Astrocyte (in vitro differentiated cells and primary cell): ENCODE data around the gene ULK2. TPM values are rescaled to one million over a fixed set of nuclear protein-coding genes. Genes with fewer than 3 reads are reported as not detected.

Experiments used
- DNase-seq: peaks from one replicate; pipeline ENCODE4 v3.0.0-alpha.2; 2010; ENCODE audit warnings: low read depth
- FAIRE-seq: peaks from 2 replicates; lab custom pipeline; 2011; peaks lifted over from hg19 to GRCh38; lab: Jason Lieb, UNC
- H2AFZ ChIP-seq: 2 replicates; pipeline ENCODE4 v1.6.0; 2012; ENCODE audit warnings: low read depth, low read length, inconsistent platforms
- H3K27ac ChIP-seq: 2 replicates; pipeline ENCODE4 v1.5.1; 2011; ENCODE audit warnings: low read depth, low read length, inconsistent platforms
- H3K27me3 ChIP-seq: 2 replicates; pipeline ENCODE4 v1.6.0; 2011; ENCODE audit warnings: low read length, inconsistent platforms; ENCODE audit not compliant: insufficient read depth
- H3K36me3 ChIP-seq: 2 replicates; pipeline ENCODE4 v1.5.1; 2011; ENCODE audit warnings: low read length, inconsistent platforms; ENCODE audit not compliant: insufficient read depth
- H3K4me1 ChIP-seq: 2 replicates; pipeline ENCODE4 v1.5.1; 2011; ENCODE audit warnings: low read length, inconsistent platforms; ENCODE audit not compliant: insufficient read depth
- H3K4me2 ChIP-seq: 2 replicates; pipeline ENCODE4 v1.6.0; 2012; ENCODE audit warnings: low read length, inconsistent platforms
- H3K4me3 ChIP-seq: 2 replicates; pipeline ENCODE4 v1.5.1; 2011; ENCODE audit warnings: low read depth, mild to moderate bottlenecking, low read length, inconsistent platforms; ENCODE audit not compliant: insufficient read depth
- H3K79me2 ChIP-seq: 2 replicates; pipeline ENCODE4 v1.6.0; 2012; ENCODE audit warnings: mild to moderate bottlenecking, low read length, inconsistent platforms; ENCODE audit not compliant: insufficient read depth
- H3K9ac ChIP-seq: 2 replicates; pipeline ENCODE4 v1.6.0; 2012; ENCODE audit warnings: mild to moderate bottlenecking, low read length, inconsistent platforms
- H3K9me3 ChIP-seq: 2 replicates; pipeline ENCODE4 v1.5.1; 2012; ENCODE audit warnings: low read depth, mild to moderate bottlenecking, low read length, inconsistent platforms; ENCODE audit not compliant: insufficient read depth
- H4K20me1 ChIP-seq: 2 replicates; pipeline ENCODE4 v1.6.0; 2012; ENCODE audit warnings: low read length, inconsistent platforms; ENCODE audit not compliant: insufficient read depth
- H3K27ac Mint-ChIP-seq: one replicate; pipeline ENCODE4 v1.8.0; 2021; ENCODE audit warnings: mild to moderate bottlenecking, mixed read lengths; ENCODE audit not compliant: unreplicated experiment
- H3K27me3 Mint-ChIP-seq: one replicate; pipeline ENCODE4 v1.8.0; 2021; ENCODE audit warnings: low read depth, mixed read lengths; ENCODE audit not compliant: unreplicated experiment
- H3K36me3 Mint-ChIP-seq: one replicate; pipeline ENCODE4 v1.8.0; 2021; ENCODE audit warnings: low read depth, mixed read lengths; ENCODE audit not compliant: unreplicated experiment
- H3K4me1 Mint-ChIP-seq: one replicate; pipeline ENCODE4 v1.8.0; 2021; ENCODE audit warnings: low read depth, mixed read lengths; ENCODE audit not compliant: unreplicated experiment
- H3K4me3 Mint-ChIP-seq: one replicate; pipeline ENCODE4 v1.8.0; 2021; ENCODE audit warnings: mild to moderate bottlenecking, moderate library complexity, mixed read lengths; ENCODE audit not compliant: unreplicated experiment
- H3K9me3 Mint-ChIP-seq: one replicate; pipeline ENCODE4 v1.8.0; 2021; ENCODE audit warnings: mild to moderate bottlenecking, mixed read lengths; ENCODE audit not compliant: unreplicated experiment
- CTCF ChIP-seq: IDR thresholded peaks from 2 replicates; pipeline ENCODE4 v1.5.1; 2011; ENCODE audit warnings: low read depth, mild to moderate bottlenecking, inconsistent platforms, low read length, moderate library complexity; ENCODE audit not compliant: insufficient read depth
- EZH2 ChIP-seq: IDR thresholded peaks from 2 replicates; pipeline ENCODE4 v1.6.1; 2012; ENCODE audit warnings: mild to moderate bottlenecking, low read length, inconsistent platforms; ENCODE audit not compliant: insufficient read depth
- total RNA-seq: library from RNA; stranded (reverse); gene quantifications from 2 replicates; pipeline ENCODE4 v1.2.1, GENCODE V29; 2021

The ULK2 gene
- total RNA-seq, 1 donor from 2014 or later: 10.8 TPM

GRCh38 chr17:19757536-19758180, 110.1 kb downstream of the ULK2 start:
- H3K4me1 Mint-ChIP-seq: peaks cover 7% of the 10 kb centered on the region

GRCh38 chr17:19756546-19756945, 111.2 kb downstream of the ULK2 start:
- Histone ChIP-seq H3K79me2 (no peaks in the 10 kb centered on the region), H3K27me3 (peaks cover 7% of the 10 kb centered on the region), H3K4me3 (no peak overlapping the region), H3K27ac (no peak overlapping the region), H3K36me3 (no peaks in the 10 kb centered on the region), H4K20me1 (no peaks in the 10 kb centered on the region), H2AFZ (no peak overlapping the region), H3K4me1 (peaks cover 18% of the 10 kb centered on the region), H3K9me3 (no peaks in the 10 kb centered on the region), H3K4me2 (no peak overlapping the region), H3K9ac (no peak overlapping the region)
- Mint-ChIP-seq H3K27ac (no peak overlapping the region), H3K4me3 (no peak overlapping the region), H3K4me1 (peaks cover 7% of the 10 kb centered on the region), H3K36me3 (no peaks in the 10 kb centered on the region), H3K9me3 (peaks cover 2% of the 10 kb centered on the region), H3K27me3 (peaks cover 39% of the 10 kb centered on the region)
- TF ChIP-seq CTCF (no peak), EZH2 (no peak)
- no peak for FAIRE-seq
- no peak for DNase-seq

More at GRCh38 chr17:19757536-19758180, 110.1 kb downstream of the ULK2 start:
- no peak overlapping the region for H3K9ac ChIP-seq
- H3K36me3 Mint-ChIP-seq: no peaks in the 10 kb centered on the region
- H4K20me1 ChIP-seq: no peaks in the 10 kb centered on the region
- TF ChIP-seq EZH2: no peak
- no peak for TF ChIP-seq CTCF
- no peaks in the 10 kb centered on the region for H3K9me3 ChIP-seq
- H3K9me3 Mint-ChIP-seq: peaks cover 2% of the 10 kb centered on the region
- no peak overlapping the region for H3K4me3 Mint-ChIP-seq
- H3K4me1 ChIP-seq: peaks cover 15% of the 10 kb centered on the region
- no peaks in the 10 kb centered on the region for H3K36me3 ChIP-seq
- H3K27ac ChIP-seq: no peak overlapping the region
- FAIRE-seq (no peak), DNase-seq (no peak)
- no peak overlapping the region for H3K4me2 ChIP-seq
- H3K27me3 Mint-ChIP-seq: peaks cover 44% of the 10 kb centered on the region
- no peak overlapping the region for H2AFZ ChIP-seq
- H3K79me2 ChIP-seq: no peaks in the 10 kb centered on the region
- no peak overlapping the region for H3K4me3 ChIP-seq
- no peak overlapping the region for H3K27ac Mint-ChIP-seq
- H3K27me3 ChIP-seq: peaks cover 9% of the 10 kb centered on the region

GRCh38 chr17:19755821-19756510, 111.8 kb downstream of the ULK2 start:
- TF ChIP-seq CTCF: no peak
- TF ChIP-seq EZH2: no peak
- peaks cover 2% of the 10 kb centered on the region for H3K36me3 Mint-ChIP-seq
- Histone ChIP-seq H3K79me2 (no peaks in the 10 kb centered on the region), H3K9ac (no peak overlapping the region), H3K4me1 (peaks cover 18% of the 10 kb centered on the region), H3K4me3 (no peak overlapping the region), H4K20me1 (no peaks in the 10 kb centered on the region), H2AFZ (no peak overlapping the region), H3K27me3 (peaks cover 5% of the 10 kb centered on the region), H3K9me3 (no peaks in the 10 kb centered on the region), H3K36me3 (no peaks in the 10 kb centered on the region), H3K27ac (no peak overlapping the region), H3K4me2 (no peak overlapping the region)
- no peak overlapping the region for H3K4me3 Mint-ChIP-seq
- no peaks in the 10 kb centered on the region for H3K9me3 Mint-ChIP-seq
- no peak overlapping the region for H3K27ac Mint-ChIP-seq
- FAIRE-seq (no peak), DNase-seq (no peak)
- peaks cover 7% of the 10 kb centered on the region for H3K4me1 Mint-ChIP-seq
- H3K27me3 Mint-ChIP-seq: peaks cover 38% of the 10 kb centered on the region
